Activated CD4-positive, alpha-beta T cell treated with anti-CD3 and anti-CD28 coated beads, Interleukin-2, amount 10 ng/mL, durations not matched to agents 7 days and 5 days (primary cell): Measurements from ENCODE around the gene SP1. TPM values are rescaled to one million over a fixed set of nuclear protein-coding genes. Genes with fewer than 3 reads are reported as not detected.
"Not testable (repeated sequence)": the region's sequence is repeated elsewhere in the genome, so short reads cannot be mapped to it uniquely, and the experiment has no call there.

Source experiments
- CTCF ChIA-PET: fragments of 350-600 bp; sonication (Branson Sonifier 250); formaldehyde crosslinking; loops from one replicate; lab custom pipeline; 2021; ENCODE audit warnings: antibody characterized with exemption; lab: Charles Lee
- POLR2A ChIA-PET: fragments of 350-600 bp; sonication (Branson Sonifier 250); formaldehyde crosslinking; loops from one replicate; lab custom pipeline; 2021; ENCODE audit warnings: antibody characterized with exemption; lab: Charles Lee
- DNase-seq: peaks from one replicate; pipeline ENCODE4 v3.0.0-alpha.2; 2020
- H3K27ac Mint-ChIP-seq: one replicate; pipeline ENCODE4 v1.8.0; 2021; ENCODE audit warnings: mild to moderate bottlenecking, moderate library complexity, mixed read lengths
- H3K27me3 Mint-ChIP-seq: one replicate; pipeline ENCODE4 v1.8.0; 2021; ENCODE audit warnings: mixed read lengths
- H3K36me3 Mint-ChIP-seq: one replicate; pipeline ENCODE4 v1.8.0; 2021; ENCODE audit warnings: low read depth, mixed read lengths
- H3K4me1 Mint-ChIP-seq: one replicate; pipeline ENCODE4 v1.8.0; 2021; ENCODE audit warnings: mixed read lengths
- H3K4me3 Mint-ChIP-seq: one replicate; pipeline ENCODE4 v1.8.0; 2021; ENCODE audit warnings: mild to moderate bottlenecking, moderate library complexity, mixed read lengths
- H3K9me3 Mint-ChIP-seq: one replicate; pipeline ENCODE4 v1.8.0; 2021; ENCODE audit warnings: mixed read lengths
- total RNA-seq, 2 experiments: library from RNA; stranded (reverse); gene quantifications; one replicate each; pipeline ENCODE4 v1.2.3, GENCODE V29; 2021

Gene SP1
- total RNA-seq = 10 to 100 TPM; 94.8 to 99.3 TPM

DNA sequence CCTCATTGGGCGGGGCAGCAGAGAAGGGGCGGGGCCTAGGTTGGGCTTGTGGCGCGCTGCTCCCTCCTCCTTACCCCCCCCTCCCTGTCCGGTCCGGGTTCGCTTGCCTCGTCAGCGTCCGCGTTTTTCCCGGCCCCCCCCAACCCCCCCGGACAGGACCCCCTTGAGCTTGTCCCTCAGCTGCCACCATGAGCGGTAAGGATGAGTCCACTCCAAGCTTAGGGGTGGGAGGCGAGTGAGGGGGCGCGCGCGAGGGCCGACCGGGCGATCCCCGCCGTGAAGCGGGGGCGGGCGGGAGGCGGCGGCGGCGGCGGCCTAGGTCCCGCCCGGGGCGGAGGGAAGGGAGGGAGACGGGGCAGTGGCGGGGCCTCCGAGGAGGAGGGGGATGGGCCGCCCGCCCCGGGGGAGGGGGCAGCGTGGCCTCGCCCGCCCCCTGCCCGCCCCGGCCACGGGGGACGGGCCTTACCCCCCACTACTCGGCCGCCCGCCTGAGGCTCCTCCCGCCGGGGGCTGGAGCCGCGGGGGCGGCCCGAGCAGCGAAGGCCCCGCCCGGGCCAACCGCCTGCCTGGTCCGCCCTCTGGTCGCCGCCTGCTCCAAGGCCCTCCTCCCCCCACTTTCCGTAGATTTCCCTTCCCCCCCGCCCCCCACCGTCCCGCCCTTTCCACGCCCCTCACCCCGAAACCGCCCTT lies at the start of gene SP1:
SP1 (plus strand) TSS at position 73 of the 690 bp plus-strand sequence; CDS start at position 189, 116 bp downstream.
- no peaks in the 10 kb centered on the region for H3K9me3 Mint-ChIP-seq
- H3K4me1 Mint-ChIP-seq = peaks cover 42% of the 10 kb centered on the region
- H3K36me3 Mint-ChIP-seq = peaks cover 38% of the 10 kb centered on the region
- peak within 1 kb of the TSS; percentile 85 for H3K4me3 Mint-ChIP-seq
- CTCF ChIA-PET = interaction anchor here (0.7 to 2.2 kb wide), 7 partner anchors 15 to 1310 kb away, joined by 3 to 9 read pairs (median 3); partner anchors contain the start of genes AAAS and ATG101
- peak within 1 kb of the TSS; percentile 90 for H3K27ac Mint-ChIP-seq
- no peaks in the 10 kb centered on the region for H3K27me3 Mint-ChIP-seq
- POLR2A ChIA-PET = interaction anchor here (0.7 to 1.2 kb wide), 4 partner anchors 10 to 1408 kb away, joined by 3 to 5 read pairs (median 4); partner anchors contain the start of gene TARBP2
- peak; percentile 90 for DNase-seq

- peaks cover 35% of the 10 kb centered on the region for H3K27me3 Mint-ChIP-seq
- no peak for DNase-seq
- CTCF ChIA-PET = interaction anchor here (0.8 to 1.8 kb wide), 5 partner anchors 8 to 49 kb away, joined by 3 to 8 read pairs (median 3); partner anchors contain the start of gene AAAS
- H3K4me3 Mint-ChIP-seq = no peak overlapping the region
- no peaks in the 10 kb centered on the region for H3K9me3 Mint-ChIP-seq
- peaks cover 12% of the 10 kb centered on the region for H3K4me1 Mint-ChIP-seq
- H3K36me3 Mint-ChIP-seq = no peaks in the 10 kb centered on the region
- POLR2A ChIA-PET = no interaction called here
- no peak overlapping the region for H3K27ac Mint-ChIP-seq
Observed at GRCh38 chr12:53330671-53331070, 49.3 kb upstream of the SP1 start.

DNA sequence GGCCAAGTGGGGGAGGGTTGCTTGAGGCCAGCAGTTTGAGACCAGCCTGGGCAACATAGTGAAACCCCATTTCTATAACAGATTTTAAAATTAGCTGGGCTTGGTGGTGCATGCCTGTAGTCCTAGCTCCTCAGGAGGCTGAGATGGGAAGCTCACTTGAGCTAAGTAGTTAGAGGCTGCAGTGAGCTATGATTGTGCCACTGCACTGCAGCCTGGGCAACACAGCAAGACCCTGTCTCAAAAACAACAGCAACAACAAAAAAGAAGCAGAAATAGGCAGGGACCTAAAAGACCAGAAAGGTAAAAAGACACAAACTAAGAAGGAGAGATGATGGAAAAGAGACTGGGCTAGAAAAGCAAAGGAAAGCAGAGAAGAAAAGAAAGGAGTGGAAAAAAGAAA lies 47.6 kb upstream of the SP1 start:
- CTCF ChIA-PET = interaction anchor here (0.9 to 4.8 kb wide), 4 partner anchors 11 to 13 kb away, joined by 3 to 20 read pairs (median 4); no protein-coding TSS in a partner anchor
- DNase-seq, H3K4me3 Mint-ChIP-seq, POLR2A ChIA-PET, H3K9me3 Mint-ChIP-seq, H3K36me3 Mint-ChIP-seq: not testable (repeated sequence)
- Mint-ChIP-seq H3K27me3 (peaks cover 49% of the 10 kb centered on the region), H3K27ac (peak overlapping the region; percentile 54), H3K4me1 (peaks cover 10% of the 10 kb centered on the region)

DNA sequence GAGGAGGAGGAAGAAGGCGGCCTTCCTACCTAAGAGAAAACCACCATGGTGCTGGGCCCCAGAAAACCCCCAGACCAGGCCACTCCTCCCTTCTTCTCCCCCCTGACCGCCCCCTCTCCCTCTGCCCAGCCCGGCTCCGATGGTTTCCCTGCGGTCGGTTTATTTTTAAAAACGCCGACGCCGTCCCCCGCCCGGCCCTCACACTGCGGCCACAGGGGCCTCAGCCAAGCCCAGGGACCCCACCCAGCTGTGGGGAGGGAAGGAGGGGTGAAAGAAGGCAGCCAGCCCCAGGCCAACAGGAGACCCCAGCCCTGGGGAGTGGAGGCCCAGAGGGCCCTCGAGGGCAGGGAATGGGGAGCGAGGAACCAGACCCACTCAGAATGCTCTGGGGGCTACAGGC lies 47.2 kb upstream of the SP1 start:
- H3K27ac Mint-ChIP-seq = no peak overlapping the region
- ChIA-PET CTCF (interaction anchor here (0.9 to 4.8 kb wide), 4 partner anchors 7 to 13 kb away, joined by 4 to 20 read pairs (median 4); no protein-coding TSS in a partner anchor), POLR2A (no interaction called here)
- no peaks in the 10 kb centered on the region for H3K36me3 Mint-ChIP-seq
- no peak for DNase-seq
- peaks cover 10% of the 10 kb centered on the region for H3K4me1 Mint-ChIP-seq
- peaks cover 49% of the 10 kb centered on the region for H3K27me3 Mint-ChIP-seq
- no peak overlapping the region for H3K4me3 Mint-ChIP-seq
- H3K9me3 Mint-ChIP-seq = no peaks in the 10 kb centered on the region

DNA sequence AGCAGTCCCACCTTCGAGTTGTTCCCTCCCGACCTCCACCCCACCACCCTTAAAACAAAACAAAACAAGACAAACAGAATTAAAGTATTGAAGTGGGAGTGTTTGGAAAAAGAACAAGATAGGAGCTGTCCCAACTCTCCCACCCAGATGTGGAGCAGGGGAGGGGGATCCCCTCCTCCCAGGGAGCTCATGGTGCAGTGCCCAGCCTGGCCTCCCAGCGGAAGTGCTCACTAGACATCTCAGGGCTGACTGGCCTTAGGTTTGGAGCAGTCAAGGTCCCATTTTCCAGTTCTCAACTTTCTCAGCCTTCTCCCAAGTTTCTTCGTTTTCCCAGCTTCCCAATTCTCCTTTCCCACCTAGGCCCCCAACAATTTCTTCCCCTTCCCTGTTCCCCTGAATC lies 46.7 kb upstream of the SP1 start:
- DNase-seq = no peak
- Mint-ChIP-seq H3K4me1 (peaks cover 15% of the 10 kb centered on the region), H3K27me3 (peaks cover 53% of the 10 kb centered on the region), H3K4me3 (no peak overlapping the region), H3K36me3 (no peaks in the 10 kb centered on the region), H3K27ac (no peak overlapping the region), H3K9me3 (no peaks in the 10 kb centered on the region)
- CTCF ChIA-PET = interaction anchor here (0.5 to 4.8 kb wide), 5 partner anchors 8 to 106 kb away, joined by 3 to 20 read pairs (median 4); no protein-coding TSS in a partner anchor
- POLR2A ChIA-PET = no interaction called here

DNA sequence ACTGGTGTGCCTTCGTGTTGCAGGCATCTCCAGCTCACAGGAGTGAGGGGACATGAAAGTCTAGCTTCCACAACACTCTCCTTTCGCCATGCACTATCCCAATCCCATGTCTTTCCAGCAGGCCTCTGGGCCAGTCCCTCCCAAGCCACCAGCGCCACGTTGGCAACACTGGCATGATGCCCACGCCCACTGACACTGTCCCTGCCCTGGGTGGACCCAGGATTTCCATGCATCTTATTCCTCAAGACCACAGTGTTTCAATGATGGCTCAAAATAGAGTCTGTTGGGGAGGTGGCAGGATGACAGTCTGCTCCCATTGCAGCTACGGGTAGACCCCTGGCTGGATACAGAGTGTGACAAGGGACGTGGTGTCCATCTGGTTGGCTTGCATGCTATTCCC lies 46.1 kb upstream of the SP1 start:
- no peaks in the 10 kb centered on the region for H3K36me3 Mint-ChIP-seq
- ChIA-PET POLR2A (no interaction called here), CTCF (interaction anchor here (0.5 to 4.8 kb wide), 6 partner anchors 9 to 105 kb away, joined by 3 to 20 read pairs (median 4); partner anchors contain the start of gene AAAS)
- peaks cover 17% of the 10 kb centered on the region for H3K4me1 Mint-ChIP-seq
- H3K27ac Mint-ChIP-seq = peak overlapping the region; percentile 26
- DNase-seq = no peak
- no peaks in the 10 kb centered on the region for H3K9me3 Mint-ChIP-seq
- no peak overlapping the region for H3K4me3 Mint-ChIP-seq
- peaks cover 56% of the 10 kb centered on the region for H3K27me3 Mint-ChIP-seq

DNA sequence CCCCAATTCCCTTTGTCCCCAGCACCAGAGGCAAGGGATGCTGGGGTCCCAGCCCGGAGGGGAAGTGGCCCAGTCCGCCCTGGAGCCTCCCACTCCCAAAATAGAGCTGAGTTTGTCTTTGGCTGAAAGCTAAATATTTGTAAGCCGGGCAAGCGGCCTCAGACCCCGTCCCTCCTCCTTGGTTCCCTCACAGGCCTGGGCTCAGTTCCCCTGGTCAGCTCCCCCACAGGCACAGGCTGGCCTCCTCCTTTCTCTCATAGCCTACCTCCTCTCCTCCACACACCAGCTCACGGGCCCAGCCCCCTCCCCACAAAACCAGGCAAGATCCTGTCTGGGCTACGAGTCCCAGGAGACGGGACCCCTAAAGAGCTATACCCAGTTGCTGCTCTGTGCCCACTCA lies 45.2 kb upstream of the SP1 start:
- ChIA-PET POLR2A (interaction anchor here (0.5 to 0.6 kb wide), 2 partner anchors 11 to 92 kb away, joined by 3 read pairs; no protein-coding TSS in a partner anchor), CTCF (interaction anchor here (0.9 to 4.8 kb wide), 8 partner anchors 8 to 176 kb away, joined by 3 to 20 read pairs (median 4); partner anchors contain the start of gene AAAS)
- Mint-ChIP-seq H3K4me3 (no peak overlapping the region), H3K27ac (no peak overlapping the region), H3K9me3 (no peaks in the 10 kb centered on the region), H3K27me3 (peaks cover 53% of the 10 kb centered on the region), H3K36me3 (no peaks in the 10 kb centered on the region), H3K4me1 (peaks cover 17% of the 10 kb centered on the region)
- no peak for DNase-seq

GRCh38 chr12:53336181-53336681 lies 43.7 kb upstream of the SP1 start, which contains the start of gene SP7:
SP7 (minus strand) TSS chr12:53336354; CDS start chr12:53335646, 708 bp downstream.
- Mint-ChIP-seq H3K27me3 (peaks cover 53% of the 10 kb centered on the region), H3K9me3 (no peaks in the 10 kb centered on the region), H3K4me3 (no peak within 1 kb of the TSS), H3K4me1 (peaks cover 17% of the 10 kb centered on the region), H3K27ac (no peak within 1 kb of the TSS), H3K36me3 (no peaks in the 10 kb centered on the region)
- CTCF ChIA-PET = interaction anchor here (1.2 to 4.8 kb wide), 4 partner anchors 8 to 89 kb away, joined by 4 to 20 read pairs (median 11); partner anchors contain the start of gene AAAS
- no peak for DNase-seq
- POLR2A ChIA-PET = no interaction called here

DNA sequence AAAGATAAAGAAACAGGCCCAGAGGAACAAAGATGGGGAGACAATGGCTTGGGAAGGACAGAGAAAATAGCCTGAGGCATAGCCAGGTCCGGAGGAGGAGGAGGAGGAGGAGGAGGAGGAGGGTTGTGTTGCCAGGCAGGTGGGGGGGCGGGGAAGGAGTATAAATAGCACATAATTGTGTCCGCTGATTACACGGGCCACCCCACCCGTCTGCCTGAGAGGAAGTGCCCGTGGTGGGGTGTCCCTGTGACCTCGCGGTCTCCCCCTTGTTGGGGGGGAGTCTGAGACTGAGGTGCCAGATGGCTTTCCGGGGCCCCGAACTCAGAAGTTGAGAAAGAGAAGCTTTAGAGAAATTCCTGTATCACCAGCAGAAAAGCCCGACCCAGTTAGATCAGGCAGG lies 42.0 kb upstream of the SP1 start:
- H3K27me3 Mint-ChIP-seq = peaks cover 48% of the 10 kb centered on the region
- DNase-seq = no peak
- no peaks in the 10 kb centered on the region for H3K36me3 Mint-ChIP-seq
- H3K27ac Mint-ChIP-seq = peak overlapping the region; percentile 46
- ChIA-PET POLR2A (no interaction called here), CTCF (interaction anchor here (0.6 kb wide), 1 partner anchor 58 kb away, joined by 3 read pairs; no protein-coding TSS in a partner anchor)
- no peaks in the 10 kb centered on the region for H3K9me3 Mint-ChIP-seq
- no peak overlapping the region for H3K4me3 Mint-ChIP-seq
- peaks cover 18% of the 10 kb centered on the region for H3K4me1 Mint-ChIP-seq

GRCh38 chr12:53338916-53339315 lies 41.1 kb upstream of the SP1 start:
- Mint-ChIP-seq H3K4me1 (peaks cover 25% of the 10 kb centered on the region), H3K27ac (no peak overlapping the region), H3K36me3 (no peaks in the 10 kb centered on the region), H3K4me3 (no peak overlapping the region), H3K9me3 (no peaks in the 10 kb centered on the region), H3K27me3 (peaks cover 46% of the 10 kb centered on the region)
- POLR2A ChIA-PET = no interaction called here
- no peak for DNase-seq
- CTCF ChIA-PET = interaction anchor here (0.6 kb wide), 1 partner anchor 9 kb away, joined by 3 read pairs; no protein-coding TSS in a partner anchor

DNA sequence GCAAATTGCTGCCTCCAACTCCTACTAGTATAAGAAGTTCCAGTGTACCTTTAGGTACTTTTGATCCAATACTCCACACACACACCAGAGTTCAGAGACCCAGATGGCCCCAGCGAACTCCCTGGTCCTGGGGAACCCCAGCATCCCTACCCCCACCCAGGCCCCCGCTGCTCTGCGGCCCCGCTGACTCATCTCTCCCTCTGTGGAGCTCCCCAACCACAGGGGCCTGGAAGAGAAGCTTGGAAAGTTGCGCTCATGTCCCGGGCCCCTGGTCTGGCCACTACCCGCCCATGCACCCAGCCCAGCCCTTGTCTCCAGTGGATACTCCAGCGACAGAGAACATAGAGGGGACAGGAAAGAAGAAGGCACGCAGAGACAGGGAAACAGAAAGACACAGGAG lies 39.6 kb upstream of the SP1 start:
- no peak overlapping the region for H3K27ac Mint-ChIP-seq
- no peaks in the 10 kb centered on the region for H3K36me3 Mint-ChIP-seq
- H3K4me3 Mint-ChIP-seq = no peak overlapping the region
- POLR2A ChIA-PET = interaction anchor here (0.7 kb wide), 1 partner anchor 43 kb away, joined by 3 read pairs; no protein-coding TSS in a partner anchor
- H3K27me3 Mint-ChIP-seq = peaks cover 39% of the 10 kb centered on the region
- no peaks in the 10 kb centered on the region for H3K9me3 Mint-ChIP-seq
- peaks cover 35% of the 10 kb centered on the region for H3K4me1 Mint-ChIP-seq
- CTCF ChIA-PET = interaction anchor here (1.0 kb wide), 2 partner anchors 16 to 19 kb away, joined by 3 read pairs; partner anchors contain the start of gene AAAS
- no peak for DNase-seq

- H3K27me3 Mint-ChIP-seq = peaks cover 13% of the 10 kb centered on the region
- H3K4me1 Mint-ChIP-seq = peaks cover 21% of the 10 kb centered on the region
- H3K9me3 Mint-ChIP-seq = no peaks in the 10 kb centered on the region
- no peak for DNase-seq
- H3K27ac Mint-ChIP-seq = no peak overlapping the region
- no peaks in the 10 kb centered on the region for H3K36me3 Mint-ChIP-seq
- ChIA-PET CTCF (interaction anchor here (0.8 to 4.2 kb wide), 4 partner anchors 9 to 214 kb away, joined by 3 to 20 read pairs (median 14); partner anchors contain the start of gene SP7), POLR2A (no interaction called here)
- peak overlapping the region; percentile 3 for H3K4me3 Mint-ChIP-seq
Observed at GRCh38 chr12:53343449-53343848, 36.5 kb upstream of the SP1 start.
